Kidney (tissue), 14 donors: ENCODE data around the gene TMEM184C. TPM values are rescaled to one million over a fixed set of nuclear protein-coding genes. Genes with fewer than 3 reads are reported as not detected.
A peak's percentile ranks its signal among the peaks of the same experiment; 100 is the strongest.

ENCODE experiments used
- DNase-seq, 5 donors: peaks; one replicate each; pipeline ENCODE4 v3.0.0-alpha.2; 2013 to 2020
- FAIRE-seq: peaks from 2 replicates; lab custom pipeline; 2012; peaks lifted over from hg19 to GRCh38; lab: Jason Lieb, UNC
- H3K27ac ChIP-seq, 2 donors: one replicate each; pipeline ENCODE4 v1.7.0; 2013; ENCODE audit warnings: low read depth in 2 of 2, low read length in 2 of 2, inconsistent platforms in 1 of 2
- H3K27me3 ChIP-seq: one replicate; pipeline ENCODE4 v1.7.1; 2013; ENCODE audit warnings: low read length, inconsistent platforms; ENCODE audit not compliant: control insufficient read depth, insufficient read depth
- H3K36me3 ChIP-seq, 3 donors: one replicate each; pipeline versions ENCODE4 v1.7.0 to v1.7.1; 2013; ENCODE audit warnings: low read length in 3 of 3, control low read depth in 1 of 3, inconsistent platforms in 1 of 3; ENCODE audit not compliant: insufficient read depth in 3 of 3, control insufficient read depth in 2 of 3
- H3K4me1 ChIP-seq, 3 donors: one replicate each; pipeline versions ENCODE4 v1.7.0 to v1.7.1; 2013; ENCODE audit warnings: low read length in 3 of 3, inconsistent platforms in 1 of 3, low read depth in 1 of 3; ENCODE audit not compliant: control insufficient read depth in 2 of 3, insufficient read depth in 2 of 3
- H3K4me3 ChIP-seq, 3 donors: one replicate each; pipeline versions ENCODE4 v1.7.0 to v1.8.1; 2013; ENCODE audit warnings: low read length in 3 of 3, control low read depth in 1 of 3, inconsistent platforms in 1 of 3
- H3K9ac ChIP-seq, 3 donors: one replicate each; pipeline versions ENCODE4 v1.7.0 to v1.7.1; 2013; ENCODE audit warnings: low read length in 3 of 3, control low read depth in 1 of 3, inconsistent platforms in 1 of 3
- H3K9me3 ChIP-seq, 3 donors: one replicate each; pipeline versions ENCODE4 v1.7.0 to v1.7.1; 2013; ENCODE audit warnings: low read length in 3 of 3, control low read depth in 1 of 3, inconsistent platforms in 1 of 3; ENCODE audit not compliant: control insufficient read depth in 2 of 3, insufficient read depth in 1 of 3
- intact Hi-C: fragments of 100-400 bp; cut with DNase I; formaldehyde crosslinking; loops from one replicate; pipeline ENCODE4 v1.11.1; 2022
- polyA plus RNA-seq: library from polyadenylated mRNA; stranded (reverse); fragments of 350-450 nt; fragmentation: Illumina TruSeq; extraction: RNeasy Lipid Tissue Mini Kit (QIAGEN cat#74804); gene quantifications from one replicate; pipeline ENCODE4 v1.2.3, GENCODE V29; 2014; ENCODE audit warnings: low read depth, low replicate concordance; ENCODE audit not compliant: insufficient read depth
- total RNA-seq: library from RNA; stranded (reverse); fragmentation: NEBNext Ultra II Directional; extraction: Animal tissue kit (Norgen Biotek cat#: 25700); gene quantifications from one replicate; pipeline ENCODE4 v1.2.1, GENCODE V29; 2021
- TF ChIP-seq, protein P1 (sequence below): IDR thresholded peaks from 3 replicates; pipeline ENCODE4 v1.5.1; 2012; ENCODE audit warnings: mild to moderate bottlenecking, moderate library complexity, borderline replicate concordance; ENCODE audit not compliant: insufficient read depth; ENCODE audit errors: extremely low read depth
- donor health status: control.
- donor health status: control.
- donor health status: control.
- donor health status: control.
- donor health status: control.
- donor health status: DM: yes; HTN: yes; CAD: no.
- donor health status: Normal renal cell carcinoma (clear cell type).

TMEM184C gene
- total and polyA plus RNA-seq, 2 donors from 2014 or later, result 16.2 to 33.7 TPM

DNA sequence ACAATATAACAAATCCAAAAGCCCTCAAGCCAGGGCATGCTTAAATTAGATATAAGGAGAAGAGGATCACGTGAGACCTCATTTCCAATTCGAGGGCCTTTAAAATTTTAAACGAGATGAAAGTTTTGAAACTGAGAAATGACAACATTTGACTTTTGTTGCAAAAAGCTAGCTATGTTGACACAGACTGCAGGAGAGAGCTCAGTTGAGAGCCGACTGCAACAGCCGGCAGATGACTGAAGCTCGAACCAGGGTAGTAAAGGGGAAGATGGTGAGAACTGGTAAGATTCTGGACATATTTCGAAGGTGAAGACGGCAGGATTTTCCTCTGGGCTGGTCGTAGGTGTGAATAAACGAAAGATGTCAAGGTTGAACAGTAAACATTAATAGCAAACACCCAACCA, 66.0 kb downstream of the TMEM184C start:
- H3K9me3 ChIP-seq, result no peaks in the 10 kb centered on the region
- H3K36me3 ChIP-seq, result peaks cover 0 to 4% (median 0%) of the 10 kb centered on the region in 3 donors
- FAIRE-seq (no peak), DNase-seq (peak in 4 of 5 donors; percentile 16 to 52 (median 48))
- peaks cover 0 to 9% (median 3%) of the 10 kb centered on the region in 3 donors for H3K4me1 ChIP-seq
- peak overlapping the region; percentile 73 to 94 (median 90) for H3K4me3 ChIP-seq
- peak overlapping the region; percentile 74 to 93 (median 81) for H3K9ac ChIP-seq
- intact Hi-C loops, result no loop called here
- TF ChIP-seq, protein P1, sequence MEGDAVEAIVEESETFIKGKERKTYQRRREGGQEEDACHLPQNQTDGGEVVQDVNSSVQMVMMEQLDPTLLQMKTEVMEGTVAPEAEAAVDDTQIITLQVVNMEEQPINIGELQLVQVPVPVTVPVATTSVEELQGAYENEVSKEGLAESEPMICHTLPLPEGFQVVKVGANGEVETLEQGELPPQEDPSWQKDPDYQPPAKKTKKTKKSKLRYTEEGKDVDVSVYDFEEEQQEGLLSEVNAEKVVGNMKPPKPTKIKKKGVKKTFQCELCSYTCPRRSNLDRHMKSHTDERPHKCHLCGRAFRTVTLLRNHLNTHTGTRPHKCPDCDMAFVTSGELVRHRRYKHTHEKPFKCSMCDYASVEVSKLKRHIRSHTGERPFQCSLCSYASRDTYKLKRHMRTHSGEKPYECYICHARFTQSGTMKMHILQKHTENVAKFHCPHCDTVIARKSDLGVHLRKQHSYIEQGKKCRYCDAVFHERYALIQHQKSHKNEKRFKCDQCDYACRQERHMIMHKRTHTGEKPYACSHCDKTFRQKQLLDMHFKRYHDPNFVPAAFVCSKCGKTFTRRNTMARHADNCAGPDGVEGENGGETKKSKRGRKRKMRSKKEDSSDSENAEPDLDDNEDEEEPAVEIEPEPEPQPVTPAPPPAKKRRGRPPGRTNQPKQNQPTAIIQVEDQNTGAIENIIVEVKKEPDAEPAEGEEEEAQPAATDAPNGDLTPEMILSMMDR, result no peak
- H3K27me3 ChIP-seq, result no peaks in the 10 kb centered on the region
- H3K27ac ChIP-seq, result peak overlapping the region; percentile 66 to 95

DNA sequence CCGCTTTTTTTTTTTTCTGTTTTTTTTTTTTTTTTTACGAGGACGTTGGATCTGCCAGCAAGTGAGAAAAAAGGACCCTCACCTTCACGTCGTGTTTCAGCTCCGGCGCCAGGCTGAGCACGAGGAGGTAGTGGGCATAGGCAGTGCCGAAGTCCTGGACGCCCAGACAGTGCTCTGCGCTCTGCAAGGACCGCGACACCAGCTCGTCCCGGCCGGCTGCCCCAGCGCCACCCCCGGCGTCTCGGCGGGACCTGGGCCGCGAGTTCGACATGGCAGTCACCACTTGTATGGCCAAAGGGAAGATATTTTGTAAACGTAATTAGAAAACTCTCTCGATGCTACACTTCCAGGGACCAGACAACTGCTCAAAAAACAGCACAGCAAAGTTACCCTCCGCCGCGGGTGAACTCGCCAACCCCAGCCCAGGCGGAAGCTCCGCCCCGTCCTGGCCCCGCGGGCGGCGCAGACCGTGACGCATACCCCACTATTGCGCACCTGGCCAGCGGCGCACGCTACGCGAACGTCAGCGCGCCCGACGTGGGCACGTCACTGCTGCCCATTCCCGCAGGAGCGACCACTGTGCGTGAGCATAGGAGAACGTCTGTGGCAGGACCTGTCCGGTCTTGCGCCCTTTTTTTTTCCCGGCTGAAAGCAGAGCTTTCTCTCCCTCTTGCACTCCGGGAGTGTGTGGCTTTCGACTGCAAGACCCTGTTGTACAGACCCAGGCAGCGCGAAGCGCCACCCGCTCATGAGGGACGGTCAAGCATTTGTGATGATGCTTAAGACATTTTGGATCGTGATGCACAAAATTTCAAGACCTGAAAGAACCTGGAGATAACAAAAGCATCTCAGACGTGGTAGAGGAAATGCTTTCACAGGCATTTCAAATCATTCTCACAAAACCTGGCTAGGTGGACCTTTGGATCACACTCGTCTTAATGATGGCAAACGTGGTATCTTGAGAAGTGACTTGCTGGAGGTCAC, 66.8 kb downstream of the TMEM184C start, which contains the start of gene PRMT9:
Gene PRMT9, minus strand, starts transcription at position 447 of the 984 bp plus-strand sequence. Its CDS starts 176 bp downstream, at position 271.
- peak within 1 kb of the TSS; percentile 74 to 93 (median 81) for H3K9ac ChIP-seq

DNA sequence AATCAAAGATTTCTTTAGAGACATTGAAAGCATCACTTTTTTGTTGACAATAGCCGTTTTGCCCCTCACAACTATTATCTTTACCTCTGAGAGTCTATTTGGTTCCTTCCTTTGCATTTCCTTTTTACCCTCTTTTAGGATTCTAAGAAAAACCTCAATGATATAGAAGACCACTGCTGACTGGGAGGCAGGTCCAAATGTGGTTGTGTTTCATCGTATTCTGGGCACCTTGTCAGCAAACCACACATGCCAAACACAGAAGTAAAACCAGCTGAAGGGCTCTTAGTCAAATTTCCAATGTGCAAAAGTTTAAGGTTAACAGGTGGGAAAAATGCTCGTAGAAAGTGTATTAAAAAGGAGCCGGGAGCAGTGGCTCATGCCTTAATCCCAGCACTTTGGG, 71.9 kb downstream of the TMEM184C start:
- TF ChIP-seq, protein P1, result no peak
- Histone ChIP-seq H3K27ac (no peak overlapping the region), H3K4me3 (no peak overlapping the region), H3K9me3 (no peaks in the 10 kb centered on the region), H3K27me3 (no peaks in the 10 kb centered on the region), H3K4me1 (peaks cover 0 to 7% (median 0%) of the 10 kb centered on the region in 3 donors), H3K9ac (no peak overlapping the region), H3K36me3 (no peaks in the 10 kb centered on the region)
- intact Hi-C loops, result no loop called here
- FAIRE-seq, result no peak
- DNase-seq, result no peak

More for the DNA sequence above, 66.8 kb downstream of the TMEM184C start, which contains the start of gene PRMT9:
- Histone ChIP-seq H3K27ac (peak within 1 kb of the TSS; percentile 66 to 95), H3K27me3 (no peaks in the 10 kb centered on the region), H3K4me1 (peaks cover 0 to 9% (median 3%) of the 10 kb centered on the region in 3 donors), H3K9me3 (no peaks in the 10 kb centered on the region), H3K36me3 (peaks cover 0 to 2% (median 0%) of the 10 kb centered on the region in 3 donors), H3K4me3 (peak within 1 kb of the TSS; percentile 73 to 94 (median 90))
- intact Hi-C loops, result no loop called here
- DNase-seq (peak; percentile 93 to 96 (median 95)), FAIRE-seq (no peak)
- TF ChIP-seq, protein P1, result no peak
